ENCODE data around the gene PPIL1. TPM values are rescaled to one million over a fixed set of nuclear protein-coding genes. Genes with fewer than 3 reads are reported as not detected.
A peak's percentile ranks its signal among the peaks of the same experiment; 100 is the strongest.
"Not testable (repeated sequence)": the region's sequence is repeated elsewhere in the genome, so short reads cannot be mapped to it uniquely, and the experiment has no call there.

The PPIL1 gene
- 28.6 TPM for total RNA-seq (ENCODE audit: insufficient read depth, low replicate concordance)

- DNase-seq (ENCODE audit: low spot score): peak; percentile 96
Measured at GRCh38 chr6:36874443-36875249, at the start of gene PPIL1. Gene PPIL1 (minus strand): TSS chr6:36874803. CDS start chr6:36874772, 31 bp downstream.

GRCh38 chr6:36924131-36924530 lies 49.5 kb upstream of the PPIL1 start:
- peak; percentile 82 for DNase-seq (ENCODE audit: low spot score)

DNA sequence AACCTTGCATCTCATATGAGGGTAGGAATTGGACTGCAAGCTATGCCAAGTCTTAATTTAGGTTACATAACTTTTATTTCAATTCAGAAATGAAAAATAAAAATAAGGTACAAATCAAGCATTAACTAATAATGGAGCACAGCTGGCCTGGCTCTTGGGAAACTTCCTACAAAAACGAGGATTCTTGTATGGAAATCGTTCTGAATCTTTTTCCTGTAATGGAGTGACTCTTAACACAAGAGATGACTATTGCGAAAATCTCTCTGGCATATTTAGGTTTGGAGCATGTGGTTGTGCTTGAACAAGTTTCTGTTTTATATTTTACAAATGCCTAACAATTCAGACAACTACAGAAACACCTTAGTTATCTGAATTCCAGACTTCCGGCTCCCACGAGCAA lies 45.9 kb upstream of the PPIL1 start:
- no peak for DNase-seq (ENCODE audit: low spot score)

DNA sequence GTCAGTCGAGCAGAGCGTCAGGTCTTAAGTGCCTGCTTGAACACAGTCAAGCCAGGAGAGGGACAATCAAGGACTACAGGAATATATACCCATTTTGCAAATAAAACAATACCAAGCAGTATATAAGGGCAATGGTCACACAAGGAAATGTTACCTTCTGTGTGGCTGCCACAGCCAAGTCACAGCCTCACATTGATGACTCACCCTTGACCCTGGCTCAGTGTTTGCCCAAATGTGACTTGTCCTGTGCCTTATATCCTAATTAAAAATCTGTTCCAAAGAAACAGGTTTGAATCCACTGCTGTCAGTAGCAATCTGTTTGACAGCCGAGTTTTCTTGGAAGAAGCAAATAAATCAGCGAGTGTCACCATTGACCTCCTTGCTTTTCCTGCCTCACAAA lies 45.4 kb upstream of the PPIL1 start:
- no peak for DNase-seq (ENCODE audit: low spot score)

GRCh38 chr6:36917541-36918193 lies 43.1 kb upstream of the PPIL1 start:
- DNase-seq (ENCODE audit: low spot score): peak; percentile 95

- no peak for DNase-seq (ENCODE audit: low spot score)
Measured at GRCh38 chr6:36916126-36916525, 41.5 kb upstream of the PPIL1 start.

- DNase-seq (ENCODE audit: low spot score): no peak
Measured at GRCh38 chr6:36915599-36915998, 41.0 kb upstream of the PPIL1 start.

DNA sequence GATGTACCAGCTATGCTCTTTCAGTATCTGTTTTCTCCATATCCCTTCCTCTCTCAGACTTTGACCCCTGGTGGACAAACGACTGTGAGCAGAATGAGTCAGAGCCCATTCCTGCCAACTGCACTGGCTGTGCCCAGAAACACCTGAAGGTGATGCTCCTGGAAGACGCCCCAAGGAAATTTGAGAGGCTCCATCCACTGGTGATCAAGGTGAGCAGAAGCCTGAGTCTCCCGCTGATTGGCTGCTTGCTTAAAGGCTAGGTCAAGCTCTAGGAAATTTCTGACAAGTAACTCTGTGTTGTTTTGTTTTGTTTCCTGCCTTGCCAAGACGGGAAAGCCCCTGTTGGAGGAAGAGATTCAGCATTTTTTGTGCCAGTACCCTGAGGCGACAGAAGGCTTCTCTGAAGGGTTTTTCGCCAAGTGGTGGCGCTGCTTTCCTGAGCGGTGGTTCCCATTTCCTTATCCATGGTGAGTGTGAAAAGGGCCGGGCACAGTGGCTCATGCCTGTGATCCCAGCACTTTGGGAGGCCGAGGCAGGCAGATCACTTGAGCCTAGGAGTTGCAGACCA lies 39.7 kb upstream of the PPIL1 start:
- no peak for DNase-seq (ENCODE audit: low spot score)

- DNase-seq (ENCODE audit: low spot score): no peak
Measured at GRCh38 chr6:36913082-36913481, 38.5 kb upstream of the PPIL1 start.

- DNase-seq (ENCODE audit: low spot score): no peak
Measured at GRCh38 chr6:36912586-36912985, 38.0 kb upstream of the PPIL1 start.

DNA sequence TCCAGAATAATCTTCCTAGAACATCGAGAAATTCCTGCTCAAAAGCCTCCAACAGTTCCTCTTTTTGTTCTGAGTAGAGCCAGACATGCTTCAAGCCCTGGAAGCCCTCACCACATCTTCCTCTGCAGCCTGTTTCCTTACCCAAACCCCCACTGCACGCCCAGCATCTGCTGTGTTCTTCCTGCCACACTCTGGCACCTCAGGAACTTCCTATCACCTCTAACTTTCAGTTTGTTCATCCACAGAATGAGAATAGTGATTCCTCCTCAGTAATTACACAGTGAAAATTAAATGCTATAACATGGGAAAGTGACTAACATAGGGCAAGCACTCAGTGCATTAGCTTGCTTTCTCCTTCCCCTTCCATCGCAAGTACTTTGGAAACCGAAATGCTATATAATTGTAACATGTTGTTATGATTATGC lies 37.4 kb upstream of the PPIL1 start:
- DNase-seq (ENCODE audit: low spot score): no peak

DNA sequence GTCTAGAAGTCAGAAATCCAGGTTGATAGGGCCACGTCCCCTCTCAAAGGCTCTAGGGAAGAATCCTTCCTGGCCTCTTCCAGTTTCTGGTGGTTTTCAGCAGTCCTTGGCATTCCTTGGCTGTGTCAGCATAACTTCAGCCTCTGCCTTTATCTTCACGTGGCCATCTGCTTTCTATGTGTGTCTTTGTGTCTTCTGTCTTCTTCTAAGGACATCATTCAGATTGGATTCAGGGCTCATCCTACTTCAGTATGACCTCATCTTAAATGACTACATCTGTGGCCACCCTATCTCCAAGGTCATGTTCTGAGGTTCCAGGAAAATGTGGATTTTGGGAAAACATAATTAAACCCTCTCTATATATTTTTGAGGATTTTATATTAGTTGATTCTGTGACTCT lies 34.1 kb upstream of the PPIL1 start:
- DNase-seq (ENCODE audit: low spot score): peak; percentile 63

DNA sequence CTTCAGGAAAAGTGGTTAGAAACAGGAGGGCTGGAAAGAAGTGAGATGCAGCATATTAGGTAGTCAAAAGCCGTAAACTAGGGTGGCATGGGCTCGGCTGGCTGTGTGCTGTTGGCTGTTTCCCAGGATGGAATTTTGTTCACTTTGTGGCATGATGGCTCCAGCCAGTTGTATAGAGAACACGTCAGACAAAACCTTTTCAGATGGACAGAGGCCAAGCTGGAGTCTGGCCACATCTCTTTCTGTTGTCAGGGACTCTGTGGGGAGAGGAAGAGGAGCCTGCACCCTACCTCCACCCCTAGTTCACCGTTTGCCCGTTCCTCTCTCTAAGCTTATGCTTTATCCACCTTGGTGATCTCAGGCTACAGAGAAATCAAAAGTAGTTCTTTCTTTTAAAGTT lies 33.2 kb upstream of the PPIL1 start:
- peak; percentile 58 for DNase-seq (ENCODE audit: low spot score)

DNA sequence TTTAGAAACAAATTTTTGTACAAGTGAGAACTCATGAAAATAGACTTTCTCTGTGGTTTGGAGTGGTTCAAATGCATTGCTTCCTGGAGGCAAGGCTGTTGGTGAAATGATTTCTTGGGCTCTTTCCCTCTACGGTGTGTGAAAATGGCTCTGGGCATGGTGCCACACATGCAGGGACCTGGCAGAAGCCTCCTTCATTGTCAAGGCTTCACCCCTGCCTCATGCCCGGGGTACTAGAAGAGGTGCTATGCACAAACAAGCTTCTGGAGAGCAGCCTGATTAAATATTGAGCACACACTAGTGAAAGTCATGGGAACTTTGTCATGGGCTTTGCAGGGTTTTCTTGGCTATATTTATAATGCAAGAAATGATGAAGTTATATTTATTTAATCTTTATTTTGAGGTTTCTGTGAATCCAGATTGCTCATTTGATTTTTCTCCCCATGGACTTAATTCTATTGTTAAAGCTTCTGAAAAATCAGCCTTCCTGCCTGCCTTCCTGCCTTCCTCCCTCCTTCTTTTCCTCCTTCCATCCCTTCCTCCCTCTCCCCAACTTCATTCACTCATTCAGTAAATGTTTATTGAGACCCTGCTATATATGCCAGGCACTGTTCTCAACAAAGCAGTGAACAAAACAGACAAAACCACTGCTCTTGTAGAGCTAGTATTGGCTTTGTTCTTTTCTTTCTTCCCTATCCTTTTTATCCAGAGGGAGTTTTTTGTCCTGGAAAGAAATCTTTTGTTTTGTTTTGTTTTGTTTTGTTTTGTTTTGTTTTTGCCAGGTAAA lies 32.1 kb upstream of the PPIL1 start:
- DNase-seq (ENCODE audit: low spot score): no peak

GRCh38 chr6:36904851-36905393 lies 30.3 kb upstream of the PPIL1 start:
- DNase-seq (ENCODE audit: low spot score): no peak

- DNase-seq (ENCODE audit: low spot score): no peak
Measured at GRCh38 chr6:36904114-36904513, 29.5 kb upstream of the PPIL1 start.

DNA sequence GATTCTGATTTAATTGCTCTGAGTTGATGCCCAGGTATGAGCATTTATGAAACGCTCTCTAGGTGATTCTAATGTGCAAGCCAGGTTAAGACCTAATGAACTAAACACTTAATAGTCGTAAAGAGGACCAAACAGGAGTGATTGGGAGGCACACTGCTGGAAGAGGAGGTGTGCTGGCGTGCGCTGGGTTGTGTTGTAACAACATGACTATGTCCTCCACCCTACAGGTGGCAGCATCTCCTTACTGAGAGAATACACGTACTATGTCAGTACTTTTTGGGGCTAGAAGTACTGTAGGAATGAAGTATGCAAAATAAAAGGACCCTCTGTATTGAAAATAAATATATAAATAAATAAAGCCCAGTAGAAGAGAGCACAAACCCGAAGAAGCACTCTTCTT lies 23.0 kb upstream of the PPIL1 start:
- no peak for DNase-seq (ENCODE audit: low spot score)

DNA sequence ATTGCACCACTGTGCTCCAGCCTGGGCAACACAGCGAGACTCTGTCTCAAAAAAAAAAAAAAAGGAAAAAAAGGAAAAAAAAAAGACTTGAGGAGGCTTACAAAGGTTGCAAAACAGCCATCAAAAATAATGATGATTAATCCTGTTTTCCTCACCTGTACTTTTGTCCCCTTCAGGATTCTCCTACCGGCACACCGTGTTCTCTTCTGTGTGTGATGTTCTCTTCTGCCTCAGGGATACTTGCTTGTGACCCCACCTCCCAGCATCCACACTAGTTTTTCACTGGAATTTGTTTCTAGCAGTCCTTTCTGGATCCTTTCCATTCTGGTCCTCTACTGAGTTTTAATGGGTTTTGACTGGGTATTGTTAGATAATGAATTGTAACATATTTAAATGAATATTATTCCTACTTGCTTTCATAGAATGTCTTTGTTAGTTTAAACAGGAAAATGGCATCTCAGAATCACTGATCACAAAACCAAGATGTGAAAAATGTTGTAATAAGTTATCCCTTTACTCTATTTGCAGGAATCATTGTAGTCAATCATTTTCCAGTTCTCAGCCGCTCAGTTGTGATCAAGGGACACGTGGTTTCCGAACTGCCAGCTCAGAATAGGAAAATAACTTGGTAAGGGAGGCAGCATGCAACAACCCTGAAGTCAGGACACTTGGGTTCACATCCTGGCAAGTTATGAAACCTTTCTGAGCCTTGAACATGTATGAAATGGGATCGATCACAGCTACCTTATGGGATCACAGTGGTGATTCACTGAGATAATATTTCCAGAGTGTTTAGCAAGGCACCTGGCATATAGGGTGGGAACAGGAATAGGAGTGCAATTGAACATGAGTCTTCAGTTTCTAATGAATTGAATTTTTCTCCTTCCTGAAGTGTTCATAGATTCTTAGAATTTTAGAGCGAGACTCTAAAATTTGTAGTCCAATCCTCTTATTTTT lies 19.7 kb upstream of the PPIL1 start:
- no peak for DNase-seq (ENCODE audit: low spot score)

DNA sequence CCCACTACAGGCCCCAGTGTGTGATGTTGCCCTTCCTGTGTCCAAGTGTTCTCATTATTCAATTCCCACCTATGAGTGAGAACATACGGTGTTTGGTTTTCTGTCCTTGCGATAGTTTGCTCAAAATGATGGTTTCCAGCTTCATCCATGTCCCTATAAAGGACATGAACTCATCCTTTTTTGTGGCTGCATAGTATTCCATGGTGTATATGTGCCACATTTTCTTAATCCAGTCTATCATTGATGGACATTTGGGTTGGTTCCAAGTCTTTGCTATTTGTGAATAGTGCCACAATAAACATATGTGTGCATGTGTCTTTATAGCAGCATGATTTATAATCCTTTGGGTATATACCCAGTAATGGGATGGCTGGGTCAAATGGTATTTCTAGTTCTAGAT lies 16.6 kb upstream of the PPIL1 start:
- DNase-seq (ENCODE audit: low spot score): not testable (repeated sequence)

DNA sequence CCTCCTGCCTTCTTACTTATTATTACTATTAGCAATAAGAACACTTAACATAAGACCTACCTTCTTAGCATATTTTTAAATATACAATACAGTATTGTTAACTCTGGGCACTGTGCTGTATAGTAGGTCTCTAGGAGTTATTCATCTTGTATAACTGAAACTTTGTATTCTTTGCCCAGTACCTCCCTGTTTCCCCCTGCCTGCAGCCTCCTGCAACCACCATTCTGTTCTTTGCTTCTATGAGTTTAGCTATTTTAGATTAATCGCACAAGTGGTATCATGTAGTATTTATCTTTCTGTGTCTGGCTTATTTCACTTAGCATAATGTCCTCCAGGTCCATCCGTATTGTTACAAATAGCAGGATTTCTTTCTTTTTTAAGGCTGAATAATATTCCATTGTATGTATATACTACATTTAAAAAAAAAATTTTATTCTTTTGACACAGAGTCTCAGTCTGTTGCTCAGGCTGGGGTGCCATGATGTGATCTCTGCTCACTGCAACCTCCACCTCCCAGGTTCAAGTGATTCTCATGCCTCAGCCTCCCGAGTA lies 15.6 kb upstream of the PPIL1 start:
- no peak for DNase-seq (ENCODE audit: low spot score)

Data from umbilical cord (tissue), 2 donors.